Suprapubic skin (tissue), 4 donors: Measurements from ENCODE around the gene COL8A1. TPM values are rescaled to one million over a fixed set of nuclear protein-coding genes. Genes with fewer than 3 reads are reported as not detected.

Source experiments
- DNase-seq, 2 donors: peaks; one replicate each; pipeline ENCODE4 v3.0.0-alpha.2; 2019; ENCODE audit warnings: low spot score in 2 of 2
- H3K27ac ChIP-seq: fragments of 200-600 bp; sonication (generic); one replicate; pipeline ENCODE4 v1.5.1; 2019
- H3K27me3 ChIP-seq: fragments of 200-600 bp; sonication (generic); one replicate; pipeline ENCODE4 v1.5.1; 2019
- H3K36me3 ChIP-seq: fragments of 200-600 bp; sonication (generic); one replicate; pipeline ENCODE4 v1.5.1; 2019
- H3K4me1 ChIP-seq: fragments of 200-600 bp; sonication (generic); one replicate; pipeline ENCODE4 v1.5.1; 2019
- H3K4me3 ChIP-seq: fragments of 200-600 bp; sonication (generic); one replicate; pipeline ENCODE4 v1.5.1; 2019; ENCODE audit warnings: mild to moderate bottlenecking
- H3K9me3 ChIP-seq: fragments of 200-600 bp; sonication (generic); one replicate; pipeline ENCODE4 v1.5.1; 2019
- CTCF ChIP-seq, 2 donors: fragments of 200-600 bp in 1 of 2; fragments of 450-650 bp in 1 of 2; sonication (generic) in 1 of 2; IDR thresholded peaks; one replicate each; pipeline ENCODE4 v1.5.1; 2016 to 2019; ENCODE audit warnings: antibody characterized with exemption in 2 of 2, mild to moderate bottlenecking in 1 of 2, moderate library complexity in 1 of 2
- EP300 ChIP-seq: sonication (generic); formaldehyde crosslinking; IDR thresholded peaks from one replicate; pipeline ENCODE4 v1.6.1; 2017; ENCODE audit warnings: antibody characterized with exemption
- POLR2A ChIP-seq, 2 donors: fragments of 450-650 bp; IDR thresholded peaks; one replicate each; pipeline ENCODE4 v1.6.1; 2017; ENCODE audit warnings: antibody characterized with exemption in 2 of 2, mild to moderate bottlenecking in 2 of 2, moderate library complexity in 2 of 2
- POLR2AphosphoS5 ChIP-seq, 3 donors: sonication (generic); formaldehyde crosslinking; IDR thresholded peaks; one replicate each; pipeline ENCODE4 v1.6.1; 2017; ENCODE audit warnings: antibody characterized with exemption in 3 of 3
- WGBS: methylation state at CpG from one replicate; pipeline ENCODE4 v1.1.5; 2018; 5-methylcytosine and 5-hydroxymethylcytosine counted together
- total RNA-seq, 4 donors: library from RNA; depleted of rRNA; stranded (reverse); fragments of >200 nt; gene quantifications; one replicate each; pipeline ENCODE4 v1.1.0, GENCODE V29; 2016

The COL8A1 gene
- total RNA-seq, 4 donors from 2014 or later, result 3.2 to 14.9 (median 5.6) TPM

DNA sequence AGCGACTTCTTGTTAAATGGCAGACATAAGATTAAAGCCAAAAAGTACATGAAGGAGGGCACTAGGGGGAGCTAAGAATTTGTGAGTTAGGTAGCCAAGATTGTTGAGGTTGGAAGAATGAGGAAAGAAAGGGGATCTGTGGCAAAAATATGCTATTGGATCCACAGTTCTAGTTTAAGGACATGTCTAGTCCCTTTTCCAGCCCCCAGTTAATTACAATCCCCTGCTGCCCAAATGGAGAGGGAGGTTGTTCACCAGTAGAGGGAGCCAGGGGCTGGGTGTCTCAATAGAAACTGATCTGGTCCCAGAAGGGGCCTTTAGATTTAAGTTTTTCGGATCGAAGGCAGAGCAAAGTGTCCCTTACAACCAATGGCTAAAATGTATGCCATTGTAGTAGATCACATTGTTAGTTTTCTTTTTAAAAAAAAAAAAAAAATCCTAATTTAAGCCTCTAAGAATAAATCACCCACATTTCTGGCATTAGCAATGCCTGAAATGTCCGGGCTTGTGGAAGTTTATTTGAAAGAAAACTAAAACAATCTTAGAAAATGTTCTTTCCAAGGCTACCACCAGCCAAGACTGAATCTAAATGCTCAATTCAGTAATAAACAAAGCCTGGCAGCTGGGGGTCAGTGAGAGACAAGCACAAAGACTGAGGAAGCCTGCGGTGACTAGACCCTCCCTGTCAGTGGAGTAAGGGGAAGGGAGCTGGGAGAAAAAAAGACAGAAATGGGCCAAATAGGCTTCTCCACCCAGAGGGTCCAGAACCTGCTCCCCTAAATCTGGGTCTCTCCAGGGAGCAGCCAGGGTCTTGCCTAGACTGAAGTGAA lies 7.1 kb downstream of the COL8A1 start:
- 48% methylated on average over 5 of the region's 5 CpGs for WGBS
- DNase-seq, result no peak
- TF ChIP-seq CTCF (IDR thresholded peaks at IDR 0.05) (peak; percentile 31 to 45), POLR2AphosphoS5 (IDR thresholded peaks at IDR 0.05) (no peak)
- peaks cover 26% of the 10 kb centered on the region for H3K4me1 ChIP-seq
- peak overlapping the region; percentile 63 for H3K27ac ChIP-seq
- no peaks in the 10 kb centered on the region for H3K27me3 ChIP-seq
- no peaks in the 10 kb centered on the region for H3K36me3 ChIP-seq
- H3K4me3 ChIP-seq, result no peak overlapping the region
- H3K9me3 ChIP-seq, result no peaks in the 10 kb centered on the region

GRCh38 chr3:99646107-99646435 lies 7.7 kb downstream of the COL8A1 start:
- TF ChIP-seq EP300 (no peak), POLR2AphosphoS5 (IDR thresholded peaks at IDR 0.05) (no peak), CTCF (IDR thresholded peaks at IDR 0.05) (no peak), POLR2A (IDR thresholded peaks at IDR 0.05) (no peak)
- Histone ChIP-seq H3K27me3 (no peaks in the 10 kb centered on the region), H3K36me3 (no peaks in the 10 kb centered on the region), H3K9me3 (no peaks in the 10 kb centered on the region), H3K4me3 (no peak overlapping the region), H3K4me1 (peaks cover 26% of the 10 kb centered on the region), H3K27ac (peak overlapping the region; percentile 63)
- 52% methylated on average over 1 of the region's 1 CpG for WGBS
- DNase-seq, result no peak

- TF ChIP-seq POLR2AphosphoS5 (IDR thresholded peaks at IDR 0.05), result no peak
- no peak for TF ChIP-seq EP300
- TF ChIP-seq POLR2A (IDR thresholded peaks at IDR 0.05), result no peak
- Histone ChIP-seq H3K9me3 (no peaks in the 10 kb centered on the region), H3K27ac (no peak overlapping the region), H3K36me3 (no peaks in the 10 kb centered on the region), H3K4me1 (peaks cover 31% of the 10 kb centered on the region), H3K27me3 (no peaks in the 10 kb centered on the region), H3K4me3 (no peak overlapping the region)
- 72% methylated on average over 3 of the region's 3 CpGs for WGBS
- no peak for DNase-seq
Measured at GRCh38 chr3:99647081-99647480, 8.7 kb downstream of the COL8A1 start.

GRCh38 chr3:99648101-99648500 lies 9.7 kb downstream of the COL8A1 start:
- TF ChIP-seq EP300, result no peak
- TF ChIP-seq POLR2AphosphoS5 (IDR thresholded peaks at IDR 0.05), result no peak
- TF ChIP-seq POLR2A (IDR thresholded peaks at IDR 0.05), result no peak
- TF ChIP-seq CTCF (IDR thresholded peaks at IDR 0.05), result no peak
- DNase-seq, result no peak
- Histone ChIP-seq H3K9me3 (no peaks in the 10 kb centered on the region), H3K27ac (peak overlapping the region; percentile 46), H3K27me3 (no peaks in the 10 kb centered on the region), H3K4me3 (no peak overlapping the region), H3K36me3 (no peaks in the 10 kb centered on the region), H3K4me1 (peaks cover 31% of the 10 kb centered on the region)
- WGBS, result 42% methylated on average over 5 of the region's 5 CpGs

- WGBS, result 31% methylated on average over 4 of the region's 4 CpGs
- TF ChIP-seq CTCF (IDR thresholded peaks at IDR 0.05), result no peak
- TF ChIP-seq POLR2A (IDR thresholded peaks at IDR 0.05), result no peak
- TF ChIP-seq EP300, result no peak
- no peak for TF ChIP-seq POLR2AphosphoS5 (IDR thresholded peaks at IDR 0.05)
- Histone ChIP-seq H3K27ac (peak overlapping the region; percentile 46), H3K4me3 (no peak overlapping the region), H3K9me3 (no peaks in the 10 kb centered on the region), H3K4me1 (peaks cover 32% of the 10 kb centered on the region), H3K36me3 (no peaks in the 10 kb centered on the region), H3K27me3 (no peaks in the 10 kb centered on the region)
- DNase-seq, result no peak
Measured at GRCh38 chr3:99648516-99648915, 10.1 kb downstream of the COL8A1 start.
